GM12864 (cell line): ENCODE measurements around the gene ZNF420.
A peak's percentile ranks its signal among the peaks of the same experiment; 100 is the strongest.
"Not testable (repeated sequence)": the region's sequence is repeated elsewhere in the genome, so short reads cannot be mapped to it uniquely, and the experiment has no call there.

Experiments
- DNase-seq: peaks from one replicate; pipeline ENCODE4 v3.0.0-alpha.2; 2011; ENCODE audit warnings: low read depth
- H3K4me3 ChIP-seq: 2 replicates; pipeline ENCODE4 v1.5.1; 2011; ENCODE audit warnings: mild to moderate bottlenecking, low read depth, low read length, control low read depth
- TF ChIP-seq, protein P1 (sequence below): IDR thresholded peaks from 2 replicates; pipeline ENCODE4 v1.5.1; 2011; ENCODE audit warnings: low read depth, mild to moderate bottlenecking, moderate library complexity, low read length, control low read depth, inconsistent platforms; ENCODE audit errors: missing control alignments

Gene ZNF420

DNA sequence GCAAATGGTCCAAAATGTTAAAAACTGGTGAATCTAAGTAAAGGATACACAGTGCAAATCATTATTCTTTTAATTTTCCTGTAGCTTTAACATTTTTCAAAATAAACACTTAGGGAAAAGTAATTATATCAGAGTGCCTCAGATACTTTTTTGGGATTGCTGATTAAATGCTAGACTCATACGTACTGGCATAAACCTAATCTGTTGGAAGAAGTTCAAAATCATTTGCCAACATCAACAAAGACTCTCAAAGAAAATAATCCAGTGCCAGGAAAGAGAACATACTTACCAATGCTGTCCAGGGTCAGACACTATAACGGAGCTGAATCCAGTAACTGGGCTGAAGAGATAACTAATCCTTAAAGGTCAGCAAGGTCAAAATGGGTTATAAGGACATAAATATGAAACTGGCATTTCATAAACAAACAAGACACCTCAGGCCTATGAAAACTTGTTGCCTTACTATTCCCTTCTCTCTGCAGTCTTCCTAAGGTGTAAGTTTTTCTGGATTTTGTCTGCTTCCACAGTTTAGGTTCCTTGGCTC is 3.3 kb upstream of the ZNF420 start:
- no peak overlapping the region for H3K4me3 ChIP-seq
- no peak for DNase-seq
- TF ChIP-seq, protein P1, sequence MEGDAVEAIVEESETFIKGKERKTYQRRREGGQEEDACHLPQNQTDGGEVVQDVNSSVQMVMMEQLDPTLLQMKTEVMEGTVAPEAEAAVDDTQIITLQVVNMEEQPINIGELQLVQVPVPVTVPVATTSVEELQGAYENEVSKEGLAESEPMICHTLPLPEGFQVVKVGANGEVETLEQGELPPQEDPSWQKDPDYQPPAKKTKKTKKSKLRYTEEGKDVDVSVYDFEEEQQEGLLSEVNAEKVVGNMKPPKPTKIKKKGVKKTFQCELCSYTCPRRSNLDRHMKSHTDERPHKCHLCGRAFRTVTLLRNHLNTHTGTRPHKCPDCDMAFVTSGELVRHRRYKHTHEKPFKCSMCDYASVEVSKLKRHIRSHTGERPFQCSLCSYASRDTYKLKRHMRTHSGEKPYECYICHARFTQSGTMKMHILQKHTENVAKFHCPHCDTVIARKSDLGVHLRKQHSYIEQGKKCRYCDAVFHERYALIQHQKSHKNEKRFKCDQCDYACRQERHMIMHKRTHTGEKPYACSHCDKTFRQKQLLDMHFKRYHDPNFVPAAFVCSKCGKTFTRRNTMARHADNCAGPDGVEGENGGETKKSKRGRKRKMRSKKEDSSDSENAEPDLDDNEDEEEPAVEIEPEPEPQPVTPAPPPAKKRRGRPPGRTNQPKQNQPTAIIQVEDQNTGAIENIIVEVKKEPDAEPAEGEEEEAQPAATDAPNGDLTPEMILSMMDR, result no peak

DNA sequence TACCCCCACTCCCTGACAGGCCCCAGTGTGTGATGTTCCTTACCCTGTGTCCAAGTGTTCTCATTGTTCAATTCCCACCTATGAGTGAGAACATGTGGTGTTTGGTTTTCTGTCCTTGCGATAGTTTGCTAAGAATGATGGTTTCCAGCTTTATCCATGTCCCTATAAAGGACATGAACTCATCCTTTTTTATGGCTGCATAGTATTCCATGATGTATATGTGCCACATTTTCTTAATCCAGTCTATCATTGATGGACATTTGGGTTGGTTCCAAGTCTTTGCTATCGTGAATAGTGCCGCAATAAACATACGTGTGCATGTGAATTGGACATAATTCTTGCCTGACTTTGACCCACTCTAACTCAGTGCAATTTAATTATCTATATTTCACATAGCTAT is 1.7 kb upstream of the ZNF420 start:
- DNase-seq, H3K4me3 ChIP-seq: not testable (repeated sequence)

DNA sequence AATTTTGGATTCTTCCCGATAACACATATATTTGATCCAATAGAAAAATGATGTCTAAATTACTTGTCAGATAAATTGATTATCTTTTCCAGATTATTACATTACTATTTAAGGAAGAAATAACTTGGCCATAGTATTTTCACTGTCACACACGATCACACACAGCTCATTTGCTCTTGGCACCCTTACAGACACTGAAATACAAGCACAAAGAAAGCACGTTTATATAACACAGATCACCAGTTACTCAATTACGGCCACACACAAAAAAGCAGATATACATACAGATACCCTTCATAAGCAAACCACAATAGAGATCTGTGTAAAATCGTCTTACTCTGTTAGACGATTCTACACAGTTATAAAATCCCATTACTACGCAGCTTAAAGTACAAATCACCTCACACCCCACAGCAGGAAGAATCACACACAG is 716 bp upstream of the ZNF420 start:
- H3K4me3 ChIP-seq, result peak overlapping the region; percentile 81
- no peak for DNase-seq
- TF ChIP-seq, protein P1, result no peak

DNA sequence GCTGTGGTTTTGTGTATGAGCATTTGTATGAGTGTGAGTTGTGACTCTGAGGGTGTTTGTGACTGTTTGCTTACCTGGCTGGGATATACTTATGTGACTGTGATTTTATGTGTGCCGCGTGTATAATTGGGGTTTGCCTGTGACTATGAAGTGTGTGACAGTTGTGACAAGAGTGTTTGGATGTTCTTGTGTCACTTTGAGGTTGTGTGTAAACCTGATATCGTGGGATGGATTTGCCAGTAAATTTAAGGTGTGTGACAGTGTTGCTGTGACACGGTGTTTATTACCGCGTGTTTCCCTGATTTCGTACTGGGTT is 442 bp downstream of the ZNF420 start:
- no peak for DNase-seq
- TF ChIP-seq, protein P1, result no peak
- H3K4me3 ChIP-seq, result peak overlapping the region; percentile 81

DNA sequence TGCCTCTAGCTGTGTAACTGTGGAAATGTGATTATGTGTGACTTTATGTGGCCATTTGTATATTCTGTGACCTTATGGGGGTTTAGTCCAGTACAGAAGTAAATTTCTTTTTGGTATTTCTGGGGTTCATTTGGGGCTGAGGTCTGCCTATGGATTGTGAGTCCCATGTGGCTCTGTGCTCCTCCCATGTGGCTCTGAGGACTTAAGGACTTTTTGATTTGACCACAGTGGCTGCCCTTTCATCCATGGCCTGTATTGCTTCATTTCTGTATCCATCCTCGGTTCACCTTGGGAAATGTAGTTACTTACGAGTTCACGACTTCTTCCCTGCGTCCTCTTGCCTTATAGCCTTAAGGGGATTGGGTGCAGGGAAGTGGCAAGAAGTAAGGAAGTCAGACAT is 1.0 kb downstream of the ZNF420 start:
- TF ChIP-seq, protein P1, result no peak
- DNase-seq, result no peak
- peak overlapping the region; percentile 81 for H3K4me3 ChIP-seq

DNA sequence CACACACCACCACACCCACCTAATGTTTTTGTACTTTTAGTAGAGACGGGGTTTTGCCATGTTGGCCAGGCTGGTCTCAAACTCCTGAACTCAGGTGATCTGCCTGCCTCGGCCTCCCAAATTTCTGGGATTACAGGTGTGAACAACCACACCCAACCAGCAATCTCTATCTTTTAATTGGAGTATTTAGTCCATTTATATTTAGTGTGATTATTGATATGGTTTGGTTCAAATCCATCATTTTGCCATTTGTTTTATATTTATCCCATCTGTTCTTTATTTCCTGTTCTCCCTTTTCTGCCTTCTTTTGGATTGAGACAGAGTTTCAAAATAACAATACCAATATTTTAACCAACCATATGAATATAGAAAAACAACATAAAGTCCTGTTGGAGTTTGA is 4.1 kb downstream of the ZNF420 start:
- DNase-seq, result no peak
- TF ChIP-seq, protein P1, result no peak
- H3K4me3 ChIP-seq, result no peak overlapping the region

DNA sequence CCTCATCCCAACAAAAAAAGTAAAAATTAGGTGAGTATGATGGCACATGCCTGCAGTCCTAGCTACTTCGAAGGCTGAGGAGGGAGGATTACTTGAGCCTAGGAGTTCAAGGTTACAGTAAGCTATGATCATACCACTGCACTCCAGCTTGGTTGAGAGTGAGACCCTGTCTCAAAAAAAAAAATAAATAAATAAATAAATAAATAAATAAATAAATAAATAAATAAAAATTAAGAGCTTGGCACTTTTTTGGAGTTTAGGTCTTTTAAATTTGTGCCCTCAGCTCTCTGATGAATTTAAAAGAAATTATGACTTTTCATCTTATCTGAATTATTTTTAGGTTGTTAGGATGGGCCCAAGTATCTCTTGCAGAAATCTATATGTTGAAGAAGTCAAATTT is 8.9 kb downstream of the ZNF420 start:
- no peak for DNase-seq
- no peak overlapping the region for H3K4me3 ChIP-seq
- TF ChIP-seq, protein P1, result no peak
